OCI-LY3 (cell line): ENCODE measurements around the gene NRROS.

ENCODE experiments used
- H2AFZ ChIP-seq: fragments of 200-600, 300-600 bp; shearing (Covaris generic); 2 replicates; pipeline ENCODE4 v1.6.0; 2014; ENCODE audit warnings: antibody characterized with exemption, low read depth, low read length
- H3K27ac ChIP-seq: fragments of 200-600, 300-600 bp; sonication (generic); 2 replicates; pipeline ENCODE4 v1.5.1; 2014; ENCODE audit warnings: mild to moderate bottlenecking, low read length, moderate library complexity, mixed read lengths
- H3K27me3 ChIP-seq: fragments of 200-600, 300-600 bp; sonication (generic); 2 replicates; pipeline ENCODE4 v1.6.1; 2014; ENCODE audit warnings: low read depth, low read length, mixed read lengths
- H3K36me3 ChIP-seq: fragments of 200-600, 300-600 bp; sonication (generic); replicated peaks from 2 replicates; pipeline ENCODE3; 2014; ENCODE audit warnings: low read depth, low read length, mixed read lengths
- H3K4me1 ChIP-seq: fragments of 300-600, 200-600 bp; sonication (generic); 2 replicates; pipeline ENCODE4 v1.6.1; 2014; ENCODE audit warnings: low read length, mixed read lengths
- H3K4me2 ChIP-seq: fragments of 200-600, 300-600 bp; sonication (generic); 2 replicates; pipeline ENCODE4 v1.6.1; 2014; ENCODE audit warnings: low read length, mixed read lengths
- H3K4me3 ChIP-seq: fragments of 300-600, 200-600 bp; sonication (generic); 2 replicates; pipeline ENCODE4 v1.5.1; 2014; ENCODE audit warnings: antibody characterized with exemption, mild to moderate bottlenecking, low read length, moderate library complexity
- H3K79me2 ChIP-seq: fragments of 300-600, 200-600 bp; shearing (Covaris generic); 2 replicates; pipeline ENCODE4 v1.6.1; 2014; ENCODE audit warnings: mild to moderate bottlenecking, low read length, mixed read lengths
- H3K9ac ChIP-seq: fragments of 300-600, 200-600 bp; shearing (Covaris generic); 2 replicates; pipeline ENCODE4 v1.6.0; 2014; ENCODE audit warnings: mild to moderate bottlenecking, low read length, moderate library complexity
- H3K9me3 ChIP-seq: fragments of 200-600, 300-600 bp; shearing (Covaris generic); 2 replicates; pipeline ENCODE4 v1.6.1; 2014; ENCODE audit warnings: low read length, mixed read lengths; ENCODE audit not compliant: insufficient read depth
- H4K20me1 ChIP-seq: fragments of 200-600, 300-600 bp; sonication (generic); 2 replicates; pipeline ENCODE4 v1.6.1; 2016; ENCODE audit warnings: low read length, mixed read lengths; ENCODE audit not compliant: insufficient read depth
- EZH2phosphoT487 ChIP-seq: fragments of 200-600 bp; shearing (Covaris generic); IDR thresholded peaks from 2 replicates; pipeline ENCODE4 v1.6.1; 2018; ENCODE audit warnings: antibody characterized with exemption, mixed run types, low read depth
- TF ChIP-seq, protein P1 (sequence below): fragments of 200-600, 300-600 bp; sonication (generic); IDR thresholded peaks from 2 replicates; pipeline ENCODE4 v1.5.1; 2014; ENCODE audit warnings: antibody characterized with exemption, low read length, low read depth

The NRROS gene

DNA sequence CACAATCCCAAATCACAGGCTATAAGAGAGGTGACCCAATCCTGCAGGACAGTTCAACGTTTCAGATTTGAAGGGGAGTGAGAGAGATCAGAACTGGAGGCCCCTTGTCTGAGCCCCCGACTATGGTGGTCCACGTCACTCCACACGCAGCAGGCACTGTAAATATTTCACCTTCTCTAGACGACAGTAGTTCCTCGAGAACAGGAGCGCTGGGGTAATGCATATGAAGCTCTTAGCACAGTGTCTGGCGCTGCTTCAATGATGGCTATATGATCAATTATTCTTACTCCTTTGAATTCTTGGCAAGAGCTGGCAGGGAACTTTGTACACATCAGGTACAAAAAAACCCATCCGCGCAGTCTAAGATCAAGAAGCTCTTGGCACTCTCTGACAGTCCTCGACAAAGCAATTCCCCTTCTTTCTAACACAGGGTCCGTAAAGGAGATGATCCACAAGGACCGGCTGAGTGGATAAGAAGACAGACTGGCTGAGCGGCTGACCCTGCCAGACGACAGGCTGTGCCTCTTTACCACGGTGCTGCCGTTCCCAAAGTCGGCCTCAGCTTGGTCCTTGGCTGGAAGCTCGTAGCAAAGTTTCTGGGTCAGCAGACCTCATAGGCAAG, 522 bp upstream of the NRROS start:
- Histone ChIP-seq H3K9ac (peak overlapping the region; percentile 98), H3K36me3 (peaks cover 24% of the 10 kb centered on the region), H3K9me3 (no peaks in the 10 kb centered on the region), H3K79me2 (peaks cover 79% of the 10 kb centered on the region), H3K4me1 (peaks cover 83% of the 10 kb centered on the region), H4K20me1 (0 out of 2 replicates have a peak, but pooled peaks cover 2% of the 10 kb centered on the region), H3K27ac (peak overlapping the region; percentile 98), H2AFZ (no peak overlapping the region), H3K4me3 (peak overlapping the region; percentile 85), H3K4me2 (peak overlapping the region; percentile 93), H3K27me3 (no peaks in the 10 kb centered on the region)
- no peak for TF ChIP-seq EZH2phosphoT487
- TF ChIP-seq, protein P1, sequence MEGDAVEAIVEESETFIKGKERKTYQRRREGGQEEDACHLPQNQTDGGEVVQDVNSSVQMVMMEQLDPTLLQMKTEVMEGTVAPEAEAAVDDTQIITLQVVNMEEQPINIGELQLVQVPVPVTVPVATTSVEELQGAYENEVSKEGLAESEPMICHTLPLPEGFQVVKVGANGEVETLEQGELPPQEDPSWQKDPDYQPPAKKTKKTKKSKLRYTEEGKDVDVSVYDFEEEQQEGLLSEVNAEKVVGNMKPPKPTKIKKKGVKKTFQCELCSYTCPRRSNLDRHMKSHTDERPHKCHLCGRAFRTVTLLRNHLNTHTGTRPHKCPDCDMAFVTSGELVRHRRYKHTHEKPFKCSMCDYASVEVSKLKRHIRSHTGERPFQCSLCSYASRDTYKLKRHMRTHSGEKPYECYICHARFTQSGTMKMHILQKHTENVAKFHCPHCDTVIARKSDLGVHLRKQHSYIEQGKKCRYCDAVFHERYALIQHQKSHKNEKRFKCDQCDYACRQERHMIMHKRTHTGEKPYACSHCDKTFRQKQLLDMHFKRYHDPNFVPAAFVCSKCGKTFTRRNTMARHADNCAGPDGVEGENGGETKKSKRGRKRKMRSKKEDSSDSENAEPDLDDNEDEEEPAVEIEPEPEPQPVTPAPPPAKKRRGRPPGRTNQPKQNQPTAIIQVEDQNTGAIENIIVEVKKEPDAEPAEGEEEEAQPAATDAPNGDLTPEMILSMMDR = no peak

DNA sequence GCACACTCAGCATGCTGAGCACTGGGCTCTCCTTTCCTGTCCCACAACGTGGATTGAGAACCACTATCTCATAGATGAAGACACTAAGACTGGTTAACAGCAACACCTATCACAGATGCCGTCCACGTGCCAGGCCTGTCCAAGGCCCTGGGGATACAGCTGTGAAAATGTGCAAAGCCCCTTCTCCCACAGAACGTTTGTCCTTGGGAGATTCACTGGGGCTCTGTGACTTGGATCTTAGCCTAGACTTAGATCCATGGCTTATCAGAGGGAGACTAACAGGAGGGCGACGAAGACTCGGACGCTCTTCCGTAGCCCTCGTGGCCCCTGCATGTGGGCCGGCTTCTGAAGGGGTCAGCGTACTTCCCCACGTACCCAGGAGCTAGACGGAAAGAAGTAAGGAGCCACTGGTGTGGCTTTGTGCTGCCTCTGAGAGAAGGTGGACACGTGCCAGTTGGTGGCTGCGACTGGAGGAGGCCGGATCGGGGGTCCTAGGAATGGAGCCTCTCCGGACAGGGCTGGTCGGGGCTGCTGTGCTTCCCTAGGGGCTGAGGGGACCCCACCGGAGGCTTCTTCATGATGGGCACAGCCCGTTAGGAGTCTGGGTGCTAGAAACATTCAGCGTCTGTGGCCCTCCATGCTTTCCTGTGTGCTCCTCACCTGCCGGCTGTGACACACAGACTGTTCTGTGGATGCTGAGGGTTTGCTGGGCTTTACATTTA, 964 bp downstream of the NRROS start:
- H3K36me3 ChIP-seq = peaks cover 39% of the 10 kb centered on the region
- peak overlapping the region; percentile 85 for H3K4me3 ChIP-seq
- no peaks in the 10 kb centered on the region for H3K27me3 ChIP-seq
- peaks cover 87% of the 10 kb centered on the region for H3K79me2 ChIP-seq
- peak overlapping the region; percentile 93 for H3K4me2 ChIP-seq
- peaks cover 85% of the 10 kb centered on the region for H3K4me1 ChIP-seq
- H3K9ac ChIP-seq = peak overlapping the region; percentile 98
- TF ChIP-seq, protein P1 = no peak
- TF ChIP-seq EZH2phosphoT487 = no peak
- peaks cover 8% of the 10 kb centered on the region for H4K20me1 ChIP-seq
- H2AFZ ChIP-seq = no peak overlapping the region
- H3K9me3 ChIP-seq = no peaks in the 10 kb centered on the region
- H3K27ac ChIP-seq = peak overlapping the region; percentile 98

DNA sequence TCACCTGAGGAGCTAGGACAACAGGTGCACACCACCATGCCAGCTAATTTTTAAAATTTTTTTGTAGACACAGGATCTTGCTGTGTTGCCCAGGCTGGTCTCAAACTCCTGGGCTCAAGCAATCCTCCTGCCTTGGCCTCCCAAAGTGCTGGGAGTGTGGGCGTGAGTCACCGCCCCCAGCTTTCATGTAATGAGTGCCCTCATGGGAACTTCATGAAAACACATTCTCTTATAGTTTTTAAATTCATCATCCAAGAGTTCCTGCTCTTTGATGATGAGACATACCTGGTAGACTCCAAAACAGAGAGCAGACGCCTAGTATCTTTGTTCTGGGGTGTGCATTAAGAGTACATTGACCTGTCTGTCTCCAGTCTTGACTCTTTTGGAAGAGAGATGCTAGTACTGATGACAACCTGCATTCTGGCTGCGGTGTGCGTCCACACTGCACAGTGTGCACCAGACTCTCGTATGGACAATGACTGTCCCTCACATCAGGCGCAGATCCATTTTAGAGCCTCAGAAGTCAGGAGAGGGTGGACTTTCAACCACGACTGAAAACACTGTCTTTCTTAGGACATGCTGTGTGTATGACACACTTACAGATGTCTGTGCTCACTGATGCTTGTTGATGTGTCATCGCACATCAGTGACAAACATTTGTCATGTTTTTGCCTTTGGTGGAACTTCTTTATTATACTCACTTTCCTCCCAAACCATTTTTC, 2.0 kb downstream of the NRROS start:
- Histone ChIP-seq H3K27me3 (no peaks in the 10 kb centered on the region), H3K4me2 (peak overlapping the region; percentile 93)

More for the DNA sequence above, 2.0 kb downstream of the NRROS start:
- peak overlapping the region; percentile 85 for H3K4me3 ChIP-seq
- H3K4me1 ChIP-seq = peaks cover 89% of the 10 kb centered on the region
- peaks cover 19% of the 10 kb centered on the region for H4K20me1 ChIP-seq
- H3K9me3 ChIP-seq = no peaks in the 10 kb centered on the region
- H3K27ac ChIP-seq = peak overlapping the region; percentile 98
- TF ChIP-seq EZH2phosphoT487 = no peak
- TF ChIP-seq, protein P1 = no peak
- H3K36me3 ChIP-seq = peaks cover 49% of the 10 kb centered on the region
- peaks cover 92% of the 10 kb centered on the region for H3K79me2 ChIP-seq
- peak overlapping the region; percentile 98 for H3K9ac ChIP-seq
- no peak overlapping the region for H2AFZ ChIP-seq
